SK-N-SH (cell line): ENCODE data around the gene ACSS1. TPM values are rescaled to one million over a fixed set of nuclear protein-coding genes. Genes with fewer than 3 reads are reported as not detected.

Source experiments
- CTCF ChIA-PET: fragments of 300-600, 350-600 bp; formaldehyde crosslinking; extraction: SDS; loops from one replicate; lab custom pipeline; 2021; lab: Yijun Ruan, JAX
- POLR2A ChIA-PET: fragments of 350-600 bp; sonication (Branson Sonifier 250); formaldehyde crosslinking; extraction: SDS; loops from one replicate; lab custom pipeline; 2020; ENCODE audit warnings: antibody characterized with exemption, inconsistent platforms; lab: Yijun Ruan, JAX
- DNase-seq: peaks from one replicate; pipeline ENCODE4 v3.0.0; 2012
- H2AFZ ChIP-seq: fragments of 200-600 bp; sonication (generic); 2 replicates; pipeline ENCODE4 v1.8.1; 2016; ENCODE audit warnings: antibody characterized with exemption, mild to moderate bottlenecking, low read depth
- H3F3A ChIP-seq: fragments of 200-600 bp; sonication (generic); replicated peaks from 2 replicates; pipeline ENCODE3; 2016; ENCODE audit warnings: antibody characterized with exemption, mild to moderate bottlenecking; ENCODE audit not compliant: insufficient read depth
- H3K27ac ChIP-seq, 2 experiments: fragments of 200-500 bp in 1 of 2; fragments of 200-600 bp in 1 of 2; sonication (Bioruptor generic) in 1 of 2; sonication (generic), shearing (Covaris generic) in 1 of 2; 2 replicates each; pipeline versions ENCODE4 v1.5.1 to v1.6.1; 2014 to 2016; ENCODE audit warnings: low read depth in 2 of 2, inconsistent platforms in 1 of 2, low read length in 1 of 2, mild to moderate bottlenecking in 1 of 2, mixed read lengths in 1 of 2
- H3K27me3 ChIP-seq: fragments of 200-600 bp; sonication (generic), shearing (Covaris generic); 2 replicates; pipeline ENCODE4 v1.6.1; 2016; ENCODE audit warnings: mixed run types; ENCODE audit not compliant: insufficient read depth
- H3K36me3 ChIP-seq, 2 experiments: fragments of 200-500 bp in 1 of 2; fragments of 200-600 bp in 1 of 2; sonication (Bioruptor generic) in 1 of 2; sonication (generic) in 1 of 2; replicated peaks in 1 of 2; 2 replicates each; pipeline versions ENCODE3 to v1.5.1; 2014 to 2016; ENCODE audit warnings: low read length in 1 of 2, mild to moderate bottlenecking in 1 of 2; ENCODE audit not compliant: insufficient read depth in 2 of 2, control insufficient read depth in 1 of 2
- H3K4me1 ChIP-seq, 2 experiments: fragments of 200-500 bp in 1 of 2; fragments of 200-600 bp in 1 of 2; sonication (Bioruptor generic) in 1 of 2; sonication (generic), shearing (Covaris generic) in 1 of 2; 2 replicates each; pipeline versions ENCODE4 v1.5.1 to v1.6.1; 2014 to 2016; ENCODE audit warnings: low read depth in 1 of 2, low read length in 1 of 2, mixed run types in 1 of 2; ENCODE audit not compliant: insufficient read depth in 2 of 2, control insufficient read depth in 1 of 2
- H3K4me2 ChIP-seq: fragments of 200-600 bp; sonication (generic), shearing (Covaris generic); 2 replicates; pipeline ENCODE4 v1.6.1; 2017; ENCODE audit warnings: mixed run types
- H3K4me3 ChIP-seq, 2 experiments: fragments of 200-500 bp in 1 of 2; fragments of 200-600 bp in 1 of 2; sonication (Bioruptor generic) in 1 of 2; sonication (generic), shearing (Covaris generic) in 1 of 2; 2 replicates each; pipeline versions ENCODE4 v1.5.1 to v1.8.1; 2014 to 2016; ENCODE audit warnings: low read depth in 2 of 2, inconsistent platforms in 1 of 2, low read length in 1 of 2, mild to moderate bottlenecking in 1 of 2, mixed read lengths in 1 of 2, moderate library complexity in 1 of 2
- H3K79me2 ChIP-seq: fragments of 200-600 bp; sonication (generic); 2 replicates; pipeline ENCODE4 v1.8.1; 2017; ENCODE audit warnings: mild to moderate bottlenecking; ENCODE audit not compliant: insufficient read depth
- H3K9ac ChIP-seq: fragments of 200-600 bp; sonication (generic); 2 replicates; pipeline ENCODE4 v1.6.1; 2017; ENCODE audit warnings: mixed run types
- H3K9me2 ChIP-seq: fragments of 200-600 bp; sonication (generic); 2 replicates; pipeline ENCODE4 v1.6.1; 2017; ENCODE audit warnings: mixed run types
- H3K9me3 ChIP-seq: fragments of 200-600 bp; sonication (generic); 2 replicates; pipeline ENCODE4 v1.6.1; 2017; ENCODE audit warnings: mixed run types, mild to moderate bottlenecking, moderate library complexity
- H4K20me1 ChIP-seq: fragments of 200-600 bp; sonication (generic); 2 replicates; pipeline ENCODE4 v1.6.1; 2017; ENCODE audit warnings: mild to moderate bottlenecking, mixed run types; ENCODE audit not compliant: insufficient read depth
- FOSL2 ChIP-seq: IDR thresholded peaks from 2 replicates; pipeline ENCODE4 v1.4.0; 2012; ENCODE audit warnings: low read depth, mild to moderate bottlenecking, moderate library complexity, borderline replicate concordance
- FOXJ3 ChIP-seq: sonication (generic); formaldehyde crosslinking; IDR thresholded peaks from 2 replicates; pipeline ENCODE4 v1.5.1; 2020; ENCODE audit warnings: mild to moderate bottlenecking, missing genetic modification reagents
- JUND ChIP-seq: IDR thresholded peaks from 2 replicates; pipeline ENCODE4 v1.4.0; 2012
- RCOR1 ChIP-seq: fragments of 150-350 bp; IDR thresholded peaks from 2 replicates; pipeline ENCODE4 v1.6.1; 2017; ENCODE audit warnings: antibody characterized with exemption, low read length
- RXRA ChIP-seq: IDR thresholded peaks from 2 replicates; pipeline ENCODE4 v1.4.0; 2012; ENCODE audit warnings: low read depth, mild to moderate bottlenecking, borderline replicate concordance
- SMC3 ChIP-seq: IDR thresholded peaks from 2 replicates; pipeline ENCODE4 v1.6.1; 2012; ENCODE audit warnings: low read depth, low read length, improper control_type of control experiment
- WGBS: methylation state at CpG from one replicate; pipeline ENCODE4 v1.1.6; 2017; ENCODE audit warnings: low lambda C conversion rate; 5-methylcytosine and 5-hydroxymethylcytosine counted together
- polyA plus RNA-seq, 3 experiments: library from polyadenylated mRNA; depleted of rRNA; stranded (reverse); fragments of >200 nt; gene quantifications; 2 replicates each; pipeline ENCODE4 v1.2.3, GENCODE V29; 2012
- TF ChIP-seq, protein P1 (sequence below): IDR thresholded peaks from 2 replicates; pipeline ENCODE4 v1.4.0; 2012; ENCODE audit warnings: low read depth
- TF ChIP-seq, protein P2 (sequence below): fragments of 200-600 bp; sonication (generic); IDR thresholded peaks from 2 replicates; pipeline ENCODE4 v1.6.1; 2017; ENCODE audit warnings: antibody characterized with exemption, mild to moderate bottlenecking, moderate library complexity
- TF ChIP-seq, protein P3 (sequence below): fragments of 150-350 bp; IDR thresholded peaks from 2 replicates; pipeline ENCODE4 v1.6.1; 2016; ENCODE audit warnings: mild to moderate bottlenecking, low read depth, low read length
- TF ChIP-seq, protein P4 (sequence below): IDR thresholded peaks from 2 replicates; pipeline ENCODE4 v1.4.0; 2012; ENCODE audit warnings: low read depth, borderline replicate concordance
- TF ChIP-seq, protein P5 (sequence below): IDR thresholded peaks from 2 replicates; pipeline ENCODE4 v1.4.0; 2012; ENCODE audit warnings: low read depth, borderline replicate concordance
- TF ChIP-seq, protein P6 (sequence below): IDR thresholded peaks from 2 replicates; pipeline ENCODE4 v1.6.1; 2012; ENCODE audit warnings: mild to moderate bottlenecking, low read depth, low read length, moderate library complexity

Gene ACSS1
- polyA plus RNA-seq, 1 of the 3 experiments (the other 2 are of a cell fraction), result 2.0 TPM

DNA sequence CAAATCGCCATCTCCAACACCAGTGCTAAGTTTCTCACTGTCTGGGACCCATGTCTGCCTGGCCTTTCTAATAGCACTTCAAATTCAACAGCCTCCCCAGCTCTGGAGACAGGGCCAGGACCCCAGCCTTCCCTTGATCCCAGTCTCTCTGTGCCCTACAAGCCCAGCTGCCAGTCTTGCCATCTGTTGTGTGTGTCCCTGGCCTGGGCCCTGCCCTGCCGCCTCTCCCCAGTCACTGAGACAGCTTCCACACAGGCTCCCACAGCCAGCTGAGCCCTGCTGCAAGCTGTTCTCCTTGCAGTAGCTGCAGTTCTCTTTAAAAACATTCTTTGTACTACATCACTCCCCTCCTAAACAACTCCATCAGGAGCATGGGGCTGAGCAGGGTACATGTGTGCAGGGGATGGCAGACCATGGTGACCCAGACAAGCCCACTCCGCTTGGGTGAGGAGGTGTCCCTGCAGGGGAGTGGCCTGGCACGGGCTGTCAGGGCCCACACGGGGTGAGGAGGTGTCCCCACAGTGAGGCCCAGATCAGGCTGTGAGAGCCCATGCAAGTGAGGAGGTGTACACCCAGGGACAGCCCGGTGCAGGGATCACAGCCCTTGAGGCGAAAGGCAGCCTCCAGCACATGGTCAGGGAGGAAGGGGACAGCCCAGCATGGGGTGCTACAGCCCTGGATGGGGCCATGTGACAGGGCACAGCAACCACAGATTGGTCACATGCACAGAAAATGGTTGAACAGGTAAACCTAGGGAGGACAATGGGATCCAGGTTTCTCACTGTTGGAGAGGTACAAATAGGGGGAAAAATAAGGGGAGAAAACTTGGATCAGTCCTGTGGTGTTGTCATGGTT is 92.6 kb downstream of the ACSS1 start (continued):
- no peak for TF ChIP-seq RCOR1

DNA sequence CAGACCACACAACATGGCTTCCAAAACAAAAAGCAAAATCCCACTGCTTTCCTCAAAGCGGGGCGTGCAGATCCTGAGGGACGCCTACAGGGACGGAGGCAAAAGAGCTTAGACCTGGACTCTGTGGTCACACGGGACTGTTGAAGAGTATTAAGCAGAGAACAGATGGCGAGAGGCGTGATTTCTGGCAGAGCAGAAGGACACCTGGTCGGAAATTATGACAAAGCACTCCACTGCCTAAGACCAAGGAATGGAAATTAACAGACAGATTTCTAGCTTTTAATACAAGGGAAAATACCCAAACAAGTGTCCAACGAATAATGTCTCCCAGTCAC is 93.5 kb downstream of the ACSS1 start:
- H3K9me3 ChIP-seq, result no peaks in the 10 kb centered on the region
- POLR2A ChIA-PET, result no interaction called here
- H3K4me1 ChIP-seq, result no peaks in the 10 kb centered on the region
- H2AFZ ChIP-seq, result no peak overlapping the region
- H3K36me3 ChIP-seq, result peaks cover 10 to 75% of the 10 kb centered on the region in 2 experiments
- H4K20me1 ChIP-seq, result no peaks in the 10 kb centered on the region
- H3K4me2 ChIP-seq, result no peak overlapping the region
- H3K27me3 ChIP-seq, result no peaks in the 10 kb centered on the region
- CTCF ChIA-PET, result interaction anchor here (1.0 kb wide), 1 partner anchor 19 kb away, joined by 3 read pairs; no protein-coding TSS in a partner anchor
- no peaks in the 10 kb centered on the region for H3F3A ChIP-seq
- TF ChIP-seq, protein P1, sequence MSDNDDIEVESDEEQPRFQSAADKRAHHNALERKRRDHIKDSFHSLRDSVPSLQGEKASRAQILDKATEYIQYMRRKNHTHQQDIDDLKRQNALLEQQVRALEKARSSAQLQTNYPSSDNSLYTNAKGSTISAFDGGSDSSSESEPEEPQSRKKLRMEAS, result no peak
- TF ChIP-seq JUND, result no peak
- TF ChIP-seq FOXJ3 (CRISPR knock-in tag), result no peak
- TF ChIP-seq RCOR1, result no peak
- TF ChIP-seq, protein P2, sequence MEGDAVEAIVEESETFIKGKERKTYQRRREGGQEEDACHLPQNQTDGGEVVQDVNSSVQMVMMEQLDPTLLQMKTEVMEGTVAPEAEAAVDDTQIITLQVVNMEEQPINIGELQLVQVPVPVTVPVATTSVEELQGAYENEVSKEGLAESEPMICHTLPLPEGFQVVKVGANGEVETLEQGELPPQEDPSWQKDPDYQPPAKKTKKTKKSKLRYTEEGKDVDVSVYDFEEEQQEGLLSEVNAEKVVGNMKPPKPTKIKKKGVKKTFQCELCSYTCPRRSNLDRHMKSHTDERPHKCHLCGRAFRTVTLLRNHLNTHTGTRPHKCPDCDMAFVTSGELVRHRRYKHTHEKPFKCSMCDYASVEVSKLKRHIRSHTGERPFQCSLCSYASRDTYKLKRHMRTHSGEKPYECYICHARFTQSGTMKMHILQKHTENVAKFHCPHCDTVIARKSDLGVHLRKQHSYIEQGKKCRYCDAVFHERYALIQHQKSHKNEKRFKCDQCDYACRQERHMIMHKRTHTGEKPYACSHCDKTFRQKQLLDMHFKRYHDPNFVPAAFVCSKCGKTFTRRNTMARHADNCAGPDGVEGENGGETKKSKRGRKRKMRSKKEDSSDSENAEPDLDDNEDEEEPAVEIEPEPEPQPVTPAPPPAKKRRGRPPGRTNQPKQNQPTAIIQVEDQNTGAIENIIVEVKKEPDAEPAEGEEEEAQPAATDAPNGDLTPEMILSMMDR, result no peak
- TF ChIP-seq, protein P3, sequence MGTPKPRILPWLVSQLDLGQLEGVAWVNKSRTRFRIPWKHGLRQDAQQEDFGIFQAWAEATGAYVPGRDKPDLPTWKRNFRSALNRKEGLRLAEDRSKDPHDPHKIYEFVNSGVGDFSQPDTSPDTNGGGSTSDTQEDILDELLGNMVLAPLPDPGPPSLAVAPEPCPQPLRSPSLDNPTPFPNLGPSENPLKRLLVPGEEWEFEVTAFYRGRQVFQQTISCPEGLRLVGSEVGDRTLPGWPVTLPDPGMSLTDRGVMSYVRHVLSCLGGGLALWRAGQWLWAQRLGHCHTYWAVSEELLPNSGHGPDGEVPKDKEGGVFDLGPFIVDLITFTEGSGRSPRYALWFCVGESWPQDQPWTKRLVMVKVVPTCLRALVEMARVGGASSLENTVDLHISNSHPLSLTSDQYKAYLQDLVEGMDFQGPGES, result no peak
- TF ChIP-seq, protein P4, sequence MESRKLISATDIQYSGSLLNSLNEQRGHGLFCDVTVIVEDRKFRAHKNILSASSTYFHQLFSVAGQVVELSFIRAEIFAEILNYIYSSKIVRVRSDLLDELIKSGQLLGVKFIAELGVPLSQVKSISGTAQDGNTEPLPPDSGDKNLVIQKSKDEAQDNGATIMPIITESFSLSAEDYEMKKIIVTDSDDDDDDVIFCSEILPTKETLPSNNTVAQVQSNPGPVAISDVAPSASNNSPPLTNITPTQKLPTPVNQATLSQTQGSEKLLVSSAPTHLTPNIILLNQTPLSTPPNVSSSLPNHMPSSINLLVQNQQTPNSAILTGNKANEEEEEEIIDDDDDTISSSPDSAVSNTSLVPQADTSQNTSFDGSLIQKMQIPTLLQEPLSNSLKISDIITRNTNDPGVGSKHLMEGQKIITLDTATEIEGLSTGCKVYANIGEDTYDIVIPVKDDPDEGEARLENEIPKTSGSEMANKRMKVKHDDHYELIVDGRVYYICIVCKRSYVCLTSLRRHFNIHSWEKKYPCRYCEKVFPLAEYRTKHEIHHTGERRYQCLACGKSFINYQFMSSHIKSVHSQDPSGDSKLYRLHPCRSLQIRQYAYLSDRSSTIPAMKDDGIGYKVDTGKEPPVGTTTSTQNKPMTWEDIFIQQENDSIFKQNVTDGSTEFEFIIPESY, result no peak
- TF ChIP-seq FOSL2, result no peak
- TF ChIP-seq, protein P5, sequence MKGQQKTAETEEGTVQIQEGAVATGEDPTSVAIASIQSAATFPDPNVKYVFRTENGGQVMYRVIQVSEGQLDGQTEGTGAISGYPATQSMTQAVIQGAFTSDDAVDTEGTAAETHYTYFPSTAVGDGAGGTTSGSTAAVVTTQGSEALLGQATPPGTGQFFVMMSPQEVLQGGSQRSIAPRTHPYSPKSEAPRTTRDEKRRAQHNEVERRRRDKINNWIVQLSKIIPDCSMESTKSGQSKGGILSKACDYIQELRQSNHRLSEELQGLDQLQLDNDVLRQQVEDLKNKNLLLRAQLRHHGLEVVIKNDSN, result no peak
- TF ChIP-seq, protein P6, sequence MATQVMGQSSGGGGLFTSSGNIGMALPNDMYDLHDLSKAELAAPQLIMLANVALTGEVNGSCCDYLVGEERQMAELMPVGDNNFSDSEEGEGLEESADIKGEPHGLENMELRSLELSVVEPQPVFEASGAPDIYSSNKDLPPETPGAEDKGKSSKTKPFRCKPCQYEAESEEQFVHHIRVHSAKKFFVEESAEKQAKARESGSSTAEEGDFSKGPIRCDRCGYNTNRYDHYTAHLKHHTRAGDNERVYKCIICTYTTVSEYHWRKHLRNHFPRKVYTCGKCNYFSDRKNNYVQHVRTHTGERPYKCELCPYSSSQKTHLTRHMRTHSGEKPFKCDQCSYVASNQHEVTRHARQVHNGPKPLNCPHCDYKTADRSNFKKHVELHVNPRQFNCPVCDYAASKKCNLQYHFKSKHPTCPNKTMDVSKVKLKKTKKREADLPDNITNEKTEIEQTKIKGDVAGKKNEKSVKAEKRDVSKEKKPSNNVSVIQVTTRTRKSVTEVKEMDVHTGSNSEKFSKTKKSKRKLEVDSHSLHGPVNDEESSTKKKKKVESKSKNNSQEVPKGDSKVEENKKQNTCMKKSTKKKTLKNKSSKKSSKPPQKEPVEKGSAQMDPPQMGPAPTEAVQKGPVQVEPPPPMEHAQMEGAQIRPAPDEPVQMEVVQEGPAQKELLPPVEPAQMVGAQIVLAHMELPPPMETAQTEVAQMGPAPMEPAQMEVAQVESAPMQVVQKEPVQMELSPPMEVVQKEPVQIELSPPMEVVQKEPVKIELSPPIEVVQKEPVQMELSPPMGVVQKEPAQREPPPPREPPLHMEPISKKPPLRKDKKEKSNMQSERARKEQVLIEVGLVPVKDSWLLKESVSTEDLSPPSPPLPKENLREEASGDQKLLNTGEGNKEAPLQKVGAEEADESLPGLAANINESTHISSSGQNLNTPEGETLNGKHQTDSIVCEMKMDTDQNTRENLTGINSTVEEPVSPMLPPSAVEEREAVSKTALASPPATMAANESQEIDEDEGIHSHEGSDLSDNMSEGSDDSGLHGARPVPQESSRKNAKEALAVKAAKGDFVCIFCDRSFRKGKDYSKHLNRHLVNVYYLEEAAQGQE, result no peak
- no peak for TF ChIP-seq SMC3
- TF ChIP-seq RXRA, result no peak
- 89% methylated on average over 9 of the region's 9 CpGs for WGBS
- no peaks in the 10 kb centered on the region for H3K79me2 ChIP-seq
- no peak overlapping the region for H3K4me3 ChIP-seq
- no peak overlapping the region for H3K27ac ChIP-seq
- DNase-seq, result no peak
- H3K9ac ChIP-seq, result no peak overlapping the region
- H3K9me2 ChIP-seq, result no peaks in the 10 kb centered on the region
